K562 (cell line): ENCODE measurements around the gene PIGH. TPM values are rescaled to one million over a fixed set of nuclear protein-coding genes. Genes with fewer than 3 reads are reported as not detected.

Source experiments
- ADNP ChIP-seq: fragments of 200-800 bp; sonication (Bioruptor generic); IDR thresholded peaks from 2 replicates; pipeline ENCODE4 v1.6.1; 2016; ENCODE audit warnings: missing genetic modification characterization, missing compliant biosample characterization
- EP400 ChIP-seq: fragments of 450-650 bp; IDR thresholded peaks from 2 replicates; pipeline ENCODE4 v1.6.1; 2017; ENCODE audit warnings: antibody characterized with exemption, mild to moderate bottlenecking, moderate library complexity
- FOXJ2 ChIP-seq: fragments of 200-800 bp; sonication (Bioruptor generic); IDR thresholded peaks from 2 replicates; pipeline ENCODE4 v1.6.1; 2016; ENCODE audit warnings: missing genetic modification characterization, missing compliant biosample characterization
- FOXM1 ChIP-seq, 2 experiments: fragments of 450-650 bp in 1 of 2; sonication (generic) in 1 of 2; formaldehyde crosslinking in 1 of 2; IDR thresholded peaks; 2 replicates each; pipeline versions ENCODE4 v1.6.1 to v1.9.0; 2017 to 2022; ENCODE audit warnings: low read depth in 2 of 2, mild to moderate bottlenecking in 2 of 2, missing genetic modification reagents in 1 of 2, moderate library complexity in 1 of 2
- HMG20B ChIP-seq: fragments of 250-450 bp; sonication (Bioruptor Pico); IDR thresholded peaks from 2 replicates; pipeline ENCODE4 v1.5.0; 2021; ENCODE audit warnings: mild to moderate bottlenecking
- HNRNPUL1 ChIP-seq: fragments of 200-400 bp; formaldehyde crosslinking; IDR thresholded peaks from 2 replicates; pipeline ENCODE4 v1.6.1; 2017; ENCODE audit warnings: low read length
- KDM1A ChIP-seq, 2 experiments: fragments of 450-650 bp; IDR thresholded peaks; 2 replicates each; pipeline ENCODE4 v1.6.1; 2016; ENCODE audit warnings: mild to moderate bottlenecking in 2 of 2
- L3MBTL2 ChIP-seq: fragments of 450-650 bp; IDR thresholded peaks from 2 replicates; pipeline ENCODE4 v1.6.1; 2016; ENCODE audit warnings: mild to moderate bottlenecking, moderate library complexity
- MYNN ChIP-seq, 2 experiments: sonication (generic); formaldehyde crosslinking in 1 of 2; IDR thresholded peaks; 2 replicates each; pipeline versions ENCODE4 v1.5.0 to v1.6.1; 2016 to 2020; ENCODE audit warnings: antibody characterized with exemption in 1 of 2, missing genetic modification reagents in 1 of 2
- NCOA1 ChIP-seq: fragments of 450-650 bp; IDR thresholded peaks from 2 replicates; pipeline ENCODE4 v1.6.1; 2016; ENCODE audit warnings: low read depth
- NKRF ChIP-seq: fragments of 450-650 bp; IDR thresholded peaks from 2 replicates; pipeline ENCODE4 v1.6.1; 2016; ENCODE audit warnings: borderline replicate concordance
- NR1H2 ChIP-seq: sonication (generic); formaldehyde crosslinking; IDR thresholded peaks from 2 replicates; pipeline ENCODE4 v1.4.0; 2020; ENCODE audit warnings: mild to moderate bottlenecking, missing genetic modification reagents
- PHF21A ChIP-seq: fragments of 450-650 bp; IDR thresholded peaks from 2 replicates; pipeline ENCODE4 v1.6.1; 2017; ENCODE audit warnings: low read depth, borderline replicate concordance
- PHF8 ChIP-seq: fragments of 200-600 bp; sonication (generic); IDR thresholded peaks from 2 replicates; pipeline ENCODE4 v1.6.1; 2012; ENCODE audit warnings: mixed run types, mild to moderate bottlenecking, inconsistent platforms, low read length, moderate library complexity, borderline replicate concordance
- POLR2H ChIP-seq: IDR thresholded peaks from 2 replicates; pipeline ENCODE4 v1.6.1; 2016; ENCODE audit warnings: missing genetic modification characterization, low read depth, mild to moderate bottlenecking, control low read depth, missing compliant biosample characterization, moderate library complexity
- RAD21 ChIP-seq, 2 experiments: fragments of 250-450 bp in 1 of 2; fragments of 450-650 bp in 1 of 2; sonication (Bioruptor Pico) in 1 of 2; formaldehyde crosslinking in 1 of 2; IDR thresholded peaks in 1 of 2; conservative IDR thresholded peaks in 1 of 2; 2 replicates each; pipeline versions ENCODE4 v1.4.0 to v1.8.0; 2020 to 2022; ENCODE audit warnings: mild to moderate bottlenecking in 2 of 2, moderate library complexity in 1 of 2
- RCOR1 ChIP-seq, 2 experiments: IDR thresholded peaks; 2 replicates each; pipeline ENCODE4 v1.6.1; 2012; ENCODE audit warnings: low read depth in 2 of 2, low read length in 2 of 2, borderline replicate concordance in 1 of 2, improper control_type of control experiment in 1 of 2
- ZNF589 ChIP-seq: fragments of 200-800 bp; sonication (Bioruptor generic); IDR thresholded peaks from 2 replicates; pipeline ENCODE4 v1.6.1; 2016; ENCODE audit warnings: low read depth, missing genetic modification characterization, missing compliant biosample characterization
- polyA plus RNA-seq, 8 experiments: library from polyadenylated mRNA; depleted of rRNA in 4 of 8; stranded (reverse) in 5 of 8; unstranded in 3 of 8; fragments of >200 nt; fragmentation: Nextera tagmentation in 2 of 8; fragmentation: Illumina TruSeq in 1 of 8; extraction: Ambion mirVana in 2 of 8; extraction: Trizol in 1 of 8; gene quantifications; 2 replicates each; pipeline versions ENCODE4 v1.2.1 to v1.2.3, GENCODE V29; 2011 to 2014; ENCODE audit warnings: inconsistent platforms in 1 of 8, missing spikeins in 1 of 8
- total RNA-seq, 7 experiments: library from RNA; depleted of rRNA in 6 of 7; stranded (reverse); fragments of >200 nt in 6 of 7; fragmentation: Illumina TruSeq in 2 of 7; extraction: Trizol in 2 of 7; gene quantifications; 2 replicates each; pipeline versions ENCODE4 v1.2.1 to v1.2.3, GENCODE V29; 2011 to 2021; ENCODE audit warnings: low replicate concordance in 1 of 7
- TF ChIP-seq, protein P1 (sequence below): IDR thresholded peaks from 2 replicates; pipeline ENCODE4 v1.6.1; 2014; ENCODE audit warnings: antibody characterized with exemption
- TF ChIP-seq, protein P2 (sequence below): fragments of 450-650 bp; conservative IDR thresholded peaks from 2 replicates; pipeline ENCODE4 v1.6.1; 2016; ENCODE audit warnings: missing genetic modification characterization, low read depth, mild to moderate bottlenecking, control low read depth, missing compliant biosample characterization
- TF ChIP-seq, protein P3 (sequence below): fragments of 450-650 bp; formaldehyde crosslinking; IDR thresholded peaks from 2 replicates; pipeline ENCODE4 v1.4.0; 2020; ENCODE audit warnings: mild to moderate bottlenecking, moderate library complexity

Gene PIGH
- total and polyA plus RNA-seq, 9 of the 15 experiments (the other 6 are each of a cell fraction or from before 2014, with no cell fraction given): 21.1 to 53.4 (median 24.7) TPM

- TF ChIP-seq MYNN (IDR thresholded peaks at IDR 0.05) (no peak), MYNN (CRISPR knock-in tag; IDR thresholded peaks at IDR 0.05) (no peak), HMG20B (no peak), POLR2H (tag) (0 out of 2 replicates have a peak, but pooled peaks have one; percentile 22), PHF8 (peak; percentile 56; the same call in 1 of the 2 replicates), FOXJ2 (tag) (no peak), RAD21 (CRISPR knock-in tag; conservative IDR thresholded peaks at IDR 0.05 in 1 of 2, IDR thresholded peaks at IDR 0.05 in 1 of 2) (peak; percentile 24 to 48; a peak in 2 of 4 replicates), HNRNPUL1 (no peak), PHF21A (no peak), NKRF (peak; percentile 15; the same call in 1 of the 2 replicates), KDM1A (IDR thresholded peaks at IDR 0.05) (no peak), FOXM1 (IDR thresholded peaks at IDR 0.05; ENCODE audit: low read depth) (no peak), FOXM1 (CRISPR knock-in tag; IDR thresholded peaks at IDR 0.05; ENCODE audit: low read depth) (no peak), ZNF589 (CRISPR knock-in tag) (0 out of 2 replicates have a peak, but pooled peaks have one; percentile 56), NCOA1 (peak; percentile 56; the same call in 1 of the 2 replicates), EP400 (peak; percentile 37; the same call in 1 of the 2 replicates), L3MBTL2 (peak; percentile 66; the same call in 1 of the 2 replicates), NR1H2 (CRISPR knock-in tag) (no peak), ADNP (tag) (no peak), RCOR1 (IDR thresholded peaks at IDR 0.05; ENCODE audit: borderline replicate concordance in 1 of 2, low read depth in 2 of 2, low read length in 2 of 2) (no peak)
- TF ChIP-seq, protein P1, sequence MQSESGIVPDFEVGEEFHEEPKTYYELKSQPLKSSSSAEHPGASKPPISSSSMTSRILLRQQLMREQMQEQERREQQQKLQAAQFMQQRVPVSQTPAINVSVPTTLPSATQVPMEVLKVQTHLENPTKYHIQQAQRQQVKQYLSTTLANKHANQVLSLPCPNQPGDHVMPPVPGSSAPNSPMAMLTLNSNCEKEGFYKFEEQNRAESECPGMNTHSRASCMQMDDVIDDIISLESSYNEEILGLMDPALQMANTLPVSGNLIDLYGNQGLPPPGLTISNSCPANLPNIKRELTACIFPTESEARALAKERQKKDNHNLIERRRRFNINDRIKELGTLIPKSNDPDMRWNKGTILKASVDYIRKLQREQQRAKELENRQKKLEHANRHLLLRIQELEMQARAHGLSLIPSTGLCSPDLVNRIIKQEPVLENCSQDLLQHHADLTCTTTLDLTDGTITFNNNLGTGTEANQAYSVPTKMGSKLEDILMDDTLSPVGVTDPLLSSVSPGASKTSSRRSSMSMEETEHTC: no peak
- TF ChIP-seq, protein P2, sequence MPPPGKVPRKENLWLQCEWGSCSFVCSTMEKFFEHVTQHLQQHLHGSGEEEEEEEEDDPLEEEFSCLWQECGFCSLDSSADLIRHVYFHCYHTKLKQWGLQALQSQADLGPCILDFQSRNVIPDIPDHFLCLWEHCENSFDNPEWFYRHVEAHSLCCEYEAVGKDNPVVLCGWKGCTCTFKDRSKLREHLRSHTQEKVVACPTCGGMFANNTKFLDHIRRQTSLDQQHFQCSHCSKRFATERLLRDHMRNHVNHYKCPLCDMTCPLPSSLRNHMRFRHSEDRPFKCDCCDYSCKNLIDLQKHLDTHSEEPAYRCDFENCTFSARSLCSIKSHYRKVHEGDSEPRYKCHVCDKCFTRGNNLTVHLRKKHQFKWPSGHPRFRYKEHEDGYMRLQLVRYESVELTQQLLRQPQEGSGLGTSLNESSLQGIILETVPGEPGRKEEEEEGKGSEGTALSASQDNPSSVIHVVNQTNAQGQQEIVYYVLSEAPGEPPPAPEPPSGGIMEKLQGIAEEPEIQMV (tag): no peak
- TF ChIP-seq, protein P3, sequence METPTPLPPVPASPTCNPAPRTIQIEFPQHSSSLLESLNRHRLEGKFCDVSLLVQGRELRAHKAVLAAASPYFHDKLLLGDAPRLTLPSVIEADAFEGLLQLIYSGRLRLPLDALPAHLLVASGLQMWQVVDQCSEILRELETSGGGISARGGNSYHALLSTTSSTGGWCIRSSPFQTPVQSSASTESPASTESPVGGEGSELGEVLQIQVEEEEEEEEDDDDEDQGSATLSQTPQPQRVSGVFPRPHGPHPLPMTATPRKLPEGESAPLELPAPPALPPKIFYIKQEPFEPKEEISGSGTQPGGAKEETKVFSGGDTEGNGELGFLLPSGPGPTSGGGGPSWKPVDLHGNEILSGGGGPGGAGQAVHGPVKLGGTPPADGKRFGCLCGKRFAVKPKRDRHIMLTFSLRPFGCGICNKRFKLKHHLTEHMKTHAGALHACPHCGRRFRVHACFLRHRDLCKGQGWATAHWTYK (CRISPR knock-in tag): no peak
Observed at GRCh38 chr14:67619446-67620216, 19.6 kb upstream of the PIGH start, which contains the start of gene ARG2 (continued).
